Activated T-cell treated with anti-CD3 and anti-CD28 coated beads for 48 hours (primary cell): ENCODE results near the gene REG3A.

Experiments used
- DNase-seq: peaks from one replicate; pipeline ENCODE4 v3.0.0-alpha.2; 2020; ENCODE audit warnings: low read depth

Gene REG3A

DNA sequence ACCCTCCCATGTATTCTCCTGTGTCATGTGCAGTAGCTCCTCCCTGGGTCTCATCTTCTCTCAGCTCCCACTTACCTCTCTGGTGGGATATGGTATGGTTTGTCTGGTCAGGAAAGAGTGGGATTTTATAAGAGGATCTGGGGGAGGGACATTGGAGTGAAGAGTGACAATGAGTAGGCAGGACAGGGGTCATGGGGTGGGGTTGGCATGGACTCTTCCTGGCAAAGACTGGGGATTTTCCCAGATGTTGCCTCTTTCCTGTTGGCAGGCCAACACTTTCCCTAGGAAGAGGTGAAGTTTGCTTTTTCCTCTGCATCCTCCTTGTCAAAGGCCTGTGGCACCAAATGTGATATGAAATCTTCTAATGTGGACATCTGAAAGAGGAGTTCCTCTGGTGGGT lies at the start of gene REG3A:
Gene REG3A (minus strand): TSS at position 101 of the 400 bp plus-strand sequence. CDS start 348 bp downstream, outside the sequence.
- DNase-seq: no peak

- DNase-seq: no peak
These were observed 41.2 kb upstream of the REG3A start for GRCh38 chr2:79200762-79201161.

DNA sequence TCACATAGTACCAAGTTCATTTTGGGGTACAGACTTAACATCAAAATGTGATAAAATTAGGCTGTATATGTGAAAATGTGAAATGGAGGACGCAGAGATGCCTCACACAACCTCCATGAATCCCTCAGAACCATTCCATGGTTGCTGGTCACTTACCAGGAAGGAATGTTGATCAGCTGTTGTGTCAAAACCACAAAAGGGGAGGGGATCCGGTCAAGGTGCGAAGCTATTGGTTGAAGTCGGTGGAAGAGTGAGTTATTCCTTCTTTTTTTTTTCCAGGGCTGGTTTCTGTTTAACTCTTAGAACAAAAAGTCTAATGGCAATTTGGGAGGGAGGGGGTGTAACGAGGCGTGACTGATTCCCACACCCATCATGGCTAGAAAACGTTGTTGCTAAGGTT lies 32.3 kb upstream of the REG3A start:
- no peak for DNase-seq

GRCh38 chr2:79191081-79191480 lies 31.5 kb upstream of the REG3A start:
- DNase-seq: no peak

DNA sequence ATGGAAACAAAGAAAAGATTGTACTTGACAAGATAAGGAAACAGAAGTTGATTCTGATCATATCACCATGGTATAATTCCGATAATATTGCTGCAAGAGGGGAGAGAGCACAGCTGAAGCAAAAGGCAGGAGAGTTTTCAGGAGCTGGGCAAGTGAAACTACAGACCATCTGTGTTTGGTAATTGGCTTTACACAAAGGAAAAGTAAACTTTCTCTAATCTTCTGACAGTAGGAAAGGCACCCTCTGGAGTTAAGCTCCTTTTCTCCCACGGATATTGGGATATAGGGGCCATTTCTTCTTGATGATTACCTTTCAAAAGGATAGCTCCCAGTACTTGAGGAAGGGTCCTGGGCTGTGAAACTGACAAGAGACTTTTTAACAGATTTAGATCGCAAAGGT lies 29.9 kb upstream of the REG3A start:
- DNase-seq: no peak

DNA sequence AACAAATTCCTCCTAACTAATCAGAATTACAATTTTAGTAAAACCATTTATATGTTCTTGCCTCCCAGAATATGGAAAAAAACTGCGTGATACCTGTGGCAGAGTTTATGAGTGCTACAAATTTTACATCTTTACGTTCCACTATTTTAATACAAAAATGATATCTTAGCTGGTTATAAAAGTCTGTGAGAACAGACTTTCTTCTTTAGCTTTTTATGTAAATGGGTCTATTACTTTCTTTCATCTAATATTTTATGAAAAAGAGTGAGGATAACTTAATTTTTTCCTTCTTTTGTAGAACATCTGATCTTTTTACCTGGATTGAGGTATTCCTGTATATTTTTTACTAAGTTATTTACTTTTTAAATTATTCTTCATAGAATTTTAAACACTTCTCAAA lies 22.1 kb upstream of the REG3A start:
- no peak for DNase-seq

GRCh38 chr2:79180092-79180491 lies 20.5 kb upstream of the REG3A start:
- DNase-seq: no peak

GRCh38 chr2:79179036-79179435 lies 19.5 kb upstream of the REG3A start:
- DNase-seq: no peak

DNA sequence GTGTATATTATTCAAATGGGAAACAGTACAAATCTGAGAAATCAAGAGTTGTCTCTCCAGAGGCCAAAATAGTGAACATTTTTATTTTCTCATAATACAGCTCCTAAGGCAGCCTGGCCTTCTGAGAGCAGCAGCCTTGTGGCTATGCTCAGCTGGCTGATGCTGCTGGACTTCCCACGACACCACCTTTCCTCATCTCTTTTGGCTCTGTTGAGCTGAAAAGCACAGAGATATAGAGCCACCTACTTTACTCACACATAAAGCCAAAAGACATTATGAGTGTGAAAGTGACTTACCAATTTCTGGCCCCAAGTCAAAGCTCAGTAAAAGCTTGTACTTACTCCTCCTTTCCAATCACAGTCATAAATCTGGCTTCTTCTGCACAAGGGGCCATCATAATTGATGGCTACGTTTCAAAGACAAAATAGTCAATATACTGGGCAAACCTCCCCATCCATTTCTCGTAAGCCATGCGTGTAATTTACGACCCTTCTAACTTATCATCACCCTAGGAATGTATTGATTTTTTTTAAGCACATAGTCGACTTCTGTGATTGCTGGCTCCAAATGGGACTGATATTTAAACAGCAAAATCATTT lies 18.6 kb upstream of the REG3A start:
- DNase-seq: no peak

DNA sequence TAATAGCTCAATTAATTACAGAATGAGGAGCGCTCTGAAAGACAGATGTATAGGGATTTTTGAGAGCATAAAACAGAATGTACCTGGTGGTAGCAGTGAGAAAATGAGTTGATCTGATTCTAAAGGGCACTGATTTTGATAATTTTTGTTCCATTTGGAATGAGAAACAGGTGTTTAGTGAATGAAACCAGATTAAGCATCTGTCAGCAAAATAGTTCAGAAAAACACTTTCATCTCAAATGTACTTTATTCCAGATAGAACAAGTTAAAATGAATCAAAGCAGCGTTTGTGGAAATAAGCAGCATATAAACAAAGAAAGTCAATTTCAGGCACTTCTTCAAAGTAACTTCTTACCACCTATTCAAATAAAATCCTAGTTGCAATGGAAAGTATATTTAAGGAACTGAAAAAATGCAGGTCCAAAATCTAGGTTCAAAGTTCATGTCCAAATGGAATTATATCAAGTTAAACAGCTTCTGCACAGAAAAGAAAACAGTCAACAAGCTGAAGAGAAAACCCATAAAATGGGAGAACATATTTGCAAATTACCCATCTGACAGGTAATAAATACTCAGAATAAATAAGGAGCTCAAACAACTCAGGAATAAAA lies 11.9 kb upstream of the REG3A start:
- no peak for DNase-seq

DNA sequence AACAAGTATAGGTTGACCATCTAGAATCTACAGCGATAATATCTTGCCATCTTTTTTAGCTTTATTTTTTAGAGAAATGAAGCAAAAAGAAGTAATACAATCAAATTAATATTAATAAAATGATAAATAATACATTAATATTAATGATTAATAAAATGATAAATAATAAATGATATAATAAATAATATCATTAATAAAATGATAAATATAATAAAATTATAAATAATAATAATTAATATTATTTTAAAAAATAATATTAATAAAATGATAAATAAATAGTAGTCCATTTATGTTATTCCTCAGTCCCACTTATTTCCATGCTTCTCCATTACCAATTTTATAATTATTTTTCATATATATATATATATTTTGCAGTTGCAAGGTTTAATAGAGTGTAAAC lies 3.2 kb upstream of the REG3A start:
- DNase-seq: no peak

DNA sequence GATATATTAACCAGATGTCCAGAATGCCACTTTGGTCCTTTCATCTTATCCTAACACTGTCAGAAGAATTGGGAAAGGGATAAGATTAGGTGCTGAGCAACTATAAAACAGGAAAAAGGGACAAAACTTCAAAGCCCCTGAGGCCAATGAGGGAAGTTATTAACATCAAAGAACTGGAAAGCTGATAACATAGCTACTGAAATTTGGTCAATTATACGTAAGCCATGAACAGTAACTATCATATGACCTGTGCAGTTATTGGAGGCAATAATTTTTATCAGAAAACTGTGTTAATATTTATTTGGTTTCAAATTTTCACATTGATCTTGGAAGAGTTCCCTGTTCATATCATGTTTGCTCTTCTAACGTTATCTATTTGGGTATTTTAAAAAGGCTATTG lies 2.6 kb upstream of the REG3A start:
- DNase-seq: no peak

- DNase-seq: no peak
These were observed 523 bp downstream of the REG3A start for GRCh38 chr2:79159030-79159429.

- DNase-seq: no peak
These were observed 3.6 kb downstream of the REG3A start for GRCh38 chr2:79155826-79156476.

DNA sequence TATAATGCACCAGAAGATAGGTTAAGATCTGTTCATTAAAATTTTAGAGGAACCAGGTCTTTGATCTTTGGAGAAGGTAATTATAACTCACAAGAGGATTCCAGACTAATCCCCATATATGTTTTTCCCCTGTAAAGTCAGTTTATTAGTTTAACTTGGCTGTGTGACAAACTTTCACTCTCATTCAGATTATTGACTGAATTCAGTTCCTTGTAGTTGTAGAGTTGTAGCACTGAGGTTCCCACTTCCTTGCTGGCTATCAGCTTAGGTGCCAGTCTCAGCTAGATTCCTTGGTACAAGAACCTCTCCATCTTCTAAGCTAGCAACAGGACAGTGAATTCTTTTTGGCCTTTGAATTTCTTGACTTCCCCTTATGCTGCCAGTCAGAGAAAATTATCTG lies 20.1 kb downstream of the REG3A start:
- no peak for DNase-seq

DNA sequence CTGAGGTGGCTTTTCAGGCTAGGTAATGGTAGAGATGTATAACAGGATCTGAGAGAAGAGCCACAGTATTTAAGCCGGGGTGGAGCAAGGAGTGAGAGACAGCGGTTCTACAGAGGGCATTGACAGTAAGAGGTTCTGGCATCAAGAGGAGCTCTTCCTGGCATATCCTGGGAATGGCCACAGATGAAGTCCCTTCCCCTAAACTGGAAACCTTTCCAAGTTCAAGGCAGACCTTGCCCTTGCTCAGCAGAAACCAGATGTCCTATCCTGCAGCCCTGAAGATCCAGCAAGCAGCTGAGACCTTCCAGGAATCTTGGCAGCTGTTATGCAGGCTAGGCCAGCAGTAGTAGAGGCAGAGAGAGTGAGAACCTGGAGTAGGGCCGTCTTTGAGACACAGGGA lies 21.2 kb downstream of the REG3A start:
- no peak for DNase-seq

- no peak for DNase-seq
These were observed 27.9 kb downstream of the REG3A start for GRCh38 chr2:79131687-79132086.

- DNase-seq: no peak
These were observed 29.7 kb downstream of the REG3A start for GRCh38 chr2:79129804-79130203.

GRCh38 chr2:79129260-79129659 lies 30.3 kb downstream of the REG3A start:
- DNase-seq: no peak

DNA sequence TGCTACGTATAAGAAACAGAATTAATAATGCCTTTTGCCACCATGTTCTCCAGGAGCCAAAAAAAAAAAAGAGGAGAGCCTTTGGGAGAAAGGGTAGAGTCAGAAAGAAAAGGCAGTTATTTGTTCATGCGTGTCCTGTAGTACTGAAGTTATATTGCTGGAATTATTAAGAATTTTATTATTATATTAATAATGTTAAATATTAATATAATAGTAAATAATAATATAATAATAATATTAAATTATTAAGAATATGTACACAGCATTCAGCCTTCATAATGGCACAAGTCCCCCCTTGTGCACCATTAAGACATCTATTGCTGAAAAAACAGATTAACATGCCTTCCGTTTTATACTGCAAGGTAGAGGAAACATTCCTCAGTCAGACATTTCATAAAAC lies 31.1 kb downstream of the REG3A start:
- no peak for DNase-seq

- DNase-seq: no peak
These were observed 33.9 kb downstream of the REG3A start for GRCh38 chr2:79125721-79125985.

DNA sequence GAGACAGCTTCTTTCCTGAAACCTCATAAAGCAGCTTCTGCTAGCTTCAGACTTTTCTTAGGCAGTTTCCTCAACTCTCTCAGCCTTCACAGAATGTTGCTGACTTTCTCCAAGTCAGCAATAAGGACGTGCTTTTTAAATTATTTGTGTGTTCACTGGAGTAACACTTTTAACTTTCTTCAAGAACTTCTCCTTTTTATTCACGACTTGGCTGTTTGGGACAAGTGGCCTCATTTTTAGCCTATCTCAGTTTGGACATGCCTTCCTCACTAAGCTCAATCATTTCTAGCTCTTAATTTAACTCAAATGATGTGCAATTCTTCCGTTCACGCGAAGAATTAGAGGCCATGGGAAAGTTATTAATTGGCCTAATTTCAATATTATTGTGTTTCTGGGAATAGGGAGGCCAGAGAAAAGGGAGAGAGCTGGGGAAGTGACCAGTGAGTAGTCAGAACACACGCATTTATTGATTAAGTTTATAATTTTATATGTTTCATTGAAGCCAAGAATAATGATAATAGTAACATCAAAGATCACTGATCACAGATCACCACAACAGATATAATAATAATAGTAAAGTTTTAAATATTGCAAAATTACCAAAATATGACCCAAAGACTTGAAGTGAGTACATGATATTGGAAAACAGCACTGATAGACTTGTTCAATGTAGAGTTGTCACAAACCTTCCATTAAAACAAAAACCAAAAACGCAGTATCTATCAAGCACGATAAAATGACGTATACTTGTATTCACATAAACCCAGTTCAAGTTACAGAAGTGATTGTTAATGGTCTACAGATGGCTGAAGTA lies 34.4 kb downstream of the REG3A start:
- no peak for DNase-seq

GRCh38 chr2:79122676-79123075 lies 36.9 kb downstream of the REG3A start:
- DNase-seq: no peak
